Measurements from ENCODE around the gene PTHLH.

DNA sequence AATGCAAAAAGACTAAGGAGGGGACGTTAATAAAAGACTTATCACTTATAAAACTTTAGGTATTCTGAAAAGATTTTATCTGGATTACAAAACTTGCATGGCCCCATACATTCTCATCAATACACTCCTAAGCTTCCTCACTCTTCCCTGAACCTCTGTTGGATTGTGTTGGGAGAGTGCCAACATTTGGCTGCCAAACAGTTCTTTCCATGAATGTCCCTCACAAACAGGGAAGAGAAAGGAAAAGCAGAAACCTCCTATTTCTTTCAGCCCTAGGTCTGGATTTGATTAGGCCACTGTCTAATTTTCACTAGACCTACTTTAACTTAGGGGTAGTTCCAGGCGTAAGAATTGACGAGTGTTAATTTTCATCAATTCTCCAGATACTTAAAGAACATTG lies 11.7 kb downstream of the PTHLH start:
- no peak for TF ChIP-seq EZH2 (IDR thresholded peaks at IDR 0.05; ENCODE audit: borderline replicate concordance, insufficient read depth, low read depth, low read length, poor library complexity, severe bottlenecking)
- TF ChIP-seq, protein P1, sequence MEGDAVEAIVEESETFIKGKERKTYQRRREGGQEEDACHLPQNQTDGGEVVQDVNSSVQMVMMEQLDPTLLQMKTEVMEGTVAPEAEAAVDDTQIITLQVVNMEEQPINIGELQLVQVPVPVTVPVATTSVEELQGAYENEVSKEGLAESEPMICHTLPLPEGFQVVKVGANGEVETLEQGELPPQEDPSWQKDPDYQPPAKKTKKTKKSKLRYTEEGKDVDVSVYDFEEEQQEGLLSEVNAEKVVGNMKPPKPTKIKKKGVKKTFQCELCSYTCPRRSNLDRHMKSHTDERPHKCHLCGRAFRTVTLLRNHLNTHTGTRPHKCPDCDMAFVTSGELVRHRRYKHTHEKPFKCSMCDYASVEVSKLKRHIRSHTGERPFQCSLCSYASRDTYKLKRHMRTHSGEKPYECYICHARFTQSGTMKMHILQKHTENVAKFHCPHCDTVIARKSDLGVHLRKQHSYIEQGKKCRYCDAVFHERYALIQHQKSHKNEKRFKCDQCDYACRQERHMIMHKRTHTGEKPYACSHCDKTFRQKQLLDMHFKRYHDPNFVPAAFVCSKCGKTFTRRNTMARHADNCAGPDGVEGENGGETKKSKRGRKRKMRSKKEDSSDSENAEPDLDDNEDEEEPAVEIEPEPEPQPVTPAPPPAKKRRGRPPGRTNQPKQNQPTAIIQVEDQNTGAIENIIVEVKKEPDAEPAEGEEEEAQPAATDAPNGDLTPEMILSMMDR (IDR thresholded peaks at IDR 0.05) = no peak

Data from B cell (primary cell).